SU-DHL-6 (cell line): ENCODE data around the gene MAP2K5.

Experiments used
- H2AFZ ChIP-seq: fragments of 200-600 bp; sonication (generic); 2 replicates; pipeline ENCODE4 v1.6.1; 2014; ENCODE audit warnings: low read depth, mild to moderate bottlenecking, moderate library complexity, mixed read lengths, antibody characterized with exemption, low read length; ENCODE audit not compliant: severe bottlenecking
- H3F3A ChIP-seq: fragments of 200-600 bp; shearing (Covaris generic); 2 replicates; pipeline ENCODE4 v1.6.0; 2016; ENCODE audit warnings: antibody characterized with exemption, mild to moderate bottlenecking; ENCODE audit not compliant: insufficient read depth
- H3K27ac ChIP-seq: fragments of 200-600 bp; sonication (generic); 2 replicates; pipeline ENCODE4 v1.5.1; 2016; ENCODE audit warnings: low read depth, mild to moderate bottlenecking, low read length, moderate library complexity, mixed read lengths
- H3K27me3 ChIP-seq: fragments of 200-600 bp; sonication (generic), shearing (Covaris generic); 2 replicates; pipeline ENCODE4 v1.6.0; 2014; ENCODE audit warnings: mild to moderate bottlenecking, low read length
- H3K36me3 ChIP-seq: fragments of 200-600 bp; sonication (generic); 2 replicates; pipeline ENCODE4 v1.6.1; 2014; ENCODE audit warnings: mild to moderate bottlenecking, low read length, mixed read lengths
- H3K4me2 ChIP-seq: fragments of 300-600, 200-600 bp; shearing (Covaris generic), sonication (generic); 2 replicates; pipeline ENCODE4 v1.6.0; 2014; ENCODE audit warnings: low read length, low read depth, mild to moderate bottlenecking; ENCODE audit not compliant: poor library complexity, severe bottlenecking
- H3K4me3 ChIP-seq: fragments of 200-600 bp; sonication (generic); 2 replicates; pipeline ENCODE4 v1.5.1; 2014; ENCODE audit warnings: antibody characterized with exemption, low read length, mild to moderate bottlenecking, mixed read lengths; ENCODE audit not compliant: insufficient read depth, poor library complexity, severe bottlenecking
- H3K79me2 ChIP-seq: fragments of 200-600 bp; sonication (generic); 2 replicates; pipeline ENCODE4 v1.6.1; 2014; ENCODE audit warnings: mild to moderate bottlenecking, low read length, moderate library complexity; ENCODE audit not compliant: insufficient read depth
- H3K9ac ChIP-seq: fragments of 200-600 bp; sonication (generic); 2 replicates; pipeline ENCODE4 v1.7.0; 2014; ENCODE audit warnings: mild to moderate bottlenecking, low read length
- H3K9me2 ChIP-seq: fragments of 200-600 bp; sonication (generic); replicated peaks from 2 replicates; pipeline ENCODE4 v1.6.1; 2014; ENCODE audit warnings: low read length; ENCODE audit not compliant: insufficient read depth
- H3K9me3 ChIP-seq: fragments of 200-600 bp; sonication (generic); 2 replicates; pipeline ENCODE4 v1.6.1; 2014; ENCODE audit warnings: low read length, mixed read lengths; ENCODE audit not compliant: insufficient read depth
- H4K20me1 ChIP-seq: fragments of 200-600 bp; sonication (generic); 2 replicates; pipeline ENCODE4 v1.6.1; 2014; ENCODE audit warnings: low read depth, mild to moderate bottlenecking, antibody characterized with exemption, low read length, moderate library complexity, mixed read lengths
- EZH2phosphoT487 ChIP-seq: fragments of 200-600 bp; sonication (generic), shearing (Covaris generic); conservative IDR thresholded peaks from 2 replicates; pipeline ENCODE4 v1.6.1; 2018; ENCODE audit warnings: mild to moderate bottlenecking, antibody characterized with exemption, low read length, moderate library complexity, mixed read lengths
- TF ChIP-seq, protein P1 (sequence below): fragments of 200-600 bp; sonication (generic); IDR thresholded peaks from one replicate; pipeline ENCODE4 v1.5.1; 2017; ENCODE audit warnings: antibody characterized with exemption, mild to moderate bottlenecking, low read length, moderate library complexity; ENCODE audit not compliant: insufficient read depth, poor library complexity, severe bottlenecking

MAP2K5 gene

GRCh38 chr15:67850336-67850735, 307.8 kb downstream of the MAP2K5 start:
- Histone ChIP-seq H3K4me3 (no peak overlapping the region), H2AFZ (no peak overlapping the region), H3K27me3 (no peaks in the 10 kb centered on the region), H3K9ac (no peak overlapping the region), H3K79me2 (no peaks in the 10 kb centered on the region), H3K4me2 (no peak overlapping the region), H3K36me3 (no peaks in the 10 kb centered on the region), H4K20me1 (no peaks in the 10 kb centered on the region), H3K9me3 (no peaks in the 10 kb centered on the region), H3K9me2 (no peaks in the 10 kb centered on the region), H3F3A (no peaks in the 10 kb centered on the region), H3K27ac (no peak overlapping the region)
- no peak for TF ChIP-seq EZH2phosphoT487
- TF ChIP-seq, protein P1, sequence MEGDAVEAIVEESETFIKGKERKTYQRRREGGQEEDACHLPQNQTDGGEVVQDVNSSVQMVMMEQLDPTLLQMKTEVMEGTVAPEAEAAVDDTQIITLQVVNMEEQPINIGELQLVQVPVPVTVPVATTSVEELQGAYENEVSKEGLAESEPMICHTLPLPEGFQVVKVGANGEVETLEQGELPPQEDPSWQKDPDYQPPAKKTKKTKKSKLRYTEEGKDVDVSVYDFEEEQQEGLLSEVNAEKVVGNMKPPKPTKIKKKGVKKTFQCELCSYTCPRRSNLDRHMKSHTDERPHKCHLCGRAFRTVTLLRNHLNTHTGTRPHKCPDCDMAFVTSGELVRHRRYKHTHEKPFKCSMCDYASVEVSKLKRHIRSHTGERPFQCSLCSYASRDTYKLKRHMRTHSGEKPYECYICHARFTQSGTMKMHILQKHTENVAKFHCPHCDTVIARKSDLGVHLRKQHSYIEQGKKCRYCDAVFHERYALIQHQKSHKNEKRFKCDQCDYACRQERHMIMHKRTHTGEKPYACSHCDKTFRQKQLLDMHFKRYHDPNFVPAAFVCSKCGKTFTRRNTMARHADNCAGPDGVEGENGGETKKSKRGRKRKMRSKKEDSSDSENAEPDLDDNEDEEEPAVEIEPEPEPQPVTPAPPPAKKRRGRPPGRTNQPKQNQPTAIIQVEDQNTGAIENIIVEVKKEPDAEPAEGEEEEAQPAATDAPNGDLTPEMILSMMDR: no peak

- Histone ChIP-seq H3K27me3 (no peaks in the 10 kb centered on the region), H3K4me2 (no peak overlapping the region), H3F3A (no peaks in the 10 kb centered on the region), H3K9me2 (no peaks in the 10 kb centered on the region), H4K20me1 (no peaks in the 10 kb centered on the region), H3K79me2 (no peaks in the 10 kb centered on the region), H3K27ac (no peak overlapping the region), H3K4me3 (no peak overlapping the region), H3K9ac (no peak overlapping the region), H3K9me3 (no peaks in the 10 kb centered on the region), H2AFZ (no peak overlapping the region), H3K36me3 (no peaks in the 10 kb centered on the region)
- TF ChIP-seq, protein P1: no peak
- no peak for TF ChIP-seq EZH2phosphoT487
Measured at GRCh38 chr15:67850994-67851571, 308.6 kb downstream of the MAP2K5 start.

DNA sequence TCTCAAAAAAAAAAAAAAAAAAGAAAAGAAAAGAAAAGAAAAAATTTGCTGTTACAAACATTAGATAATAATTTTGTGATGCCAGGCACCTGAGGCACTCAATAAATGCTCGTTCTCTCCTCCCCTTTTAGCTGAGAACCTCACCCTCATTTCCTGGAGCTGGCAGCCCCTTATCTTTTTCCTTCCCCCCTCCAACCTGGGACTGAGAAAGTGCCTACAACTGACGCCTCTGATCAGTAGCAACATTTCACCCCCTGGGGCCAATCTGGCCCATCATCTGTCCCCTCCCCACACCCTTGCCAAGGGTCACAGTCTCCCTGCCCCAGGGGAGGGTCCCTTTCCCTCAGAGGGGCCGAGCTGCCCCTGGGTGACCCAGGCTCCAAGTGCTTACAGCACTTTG, 309.9 kb downstream of the MAP2K5 start:
- TF ChIP-seq, protein P1: no peak
- Histone ChIP-seq H3K36me3 (no peaks in the 10 kb centered on the region), H3K4me2 (no peak overlapping the region), H3K9ac (no peak overlapping the region), H3K79me2 (no peaks in the 10 kb centered on the region), H3K9me2 (no peaks in the 10 kb centered on the region), H4K20me1 (no peaks in the 10 kb centered on the region), H3K9me3 (no peaks in the 10 kb centered on the region), H3K4me3 (no peak overlapping the region), H2AFZ (no peak overlapping the region), H3K27ac (no peak overlapping the region), H3F3A (no peaks in the 10 kb centered on the region), H3K27me3 (no peaks in the 10 kb centered on the region)
